IPS-15b (cell line): ENCODE results near the gene EGFLAM.

ENCODE experiments used
- H3K27me3 ChIP-seq: one replicate; pipeline ENCODE4 v1.6.1; 2013; ENCODE audit warnings: low read length; ENCODE audit not compliant: control insufficient read depth, insufficient read depth
- H3K36me3 ChIP-seq: one replicate; pipeline ENCODE4 v1.6.1; 2013; ENCODE audit warnings: low read length; ENCODE audit not compliant: control insufficient read depth, insufficient read depth
- H3K4me1 ChIP-seq: one replicate; pipeline ENCODE4 v1.6.1; 2013; ENCODE audit warnings: mild to moderate bottlenecking, low read length; ENCODE audit not compliant: control insufficient read depth, insufficient read depth
- H3K4me3 ChIP-seq: one replicate; pipeline ENCODE4 v1.5.1; 2013; ENCODE audit warnings: low read depth, low read length
- H3K9ac ChIP-seq: one replicate; pipeline ENCODE4 v1.6.1; 2013; ENCODE audit warnings: low read depth, mild to moderate bottlenecking, low read length
- H3K9me3 ChIP-seq: one replicate; pipeline ENCODE4 v1.6.1; 2013; ENCODE audit warnings: mild to moderate bottlenecking, low read length; ENCODE audit not compliant: control insufficient read depth, insufficient read depth

EGFLAM gene

DNA sequence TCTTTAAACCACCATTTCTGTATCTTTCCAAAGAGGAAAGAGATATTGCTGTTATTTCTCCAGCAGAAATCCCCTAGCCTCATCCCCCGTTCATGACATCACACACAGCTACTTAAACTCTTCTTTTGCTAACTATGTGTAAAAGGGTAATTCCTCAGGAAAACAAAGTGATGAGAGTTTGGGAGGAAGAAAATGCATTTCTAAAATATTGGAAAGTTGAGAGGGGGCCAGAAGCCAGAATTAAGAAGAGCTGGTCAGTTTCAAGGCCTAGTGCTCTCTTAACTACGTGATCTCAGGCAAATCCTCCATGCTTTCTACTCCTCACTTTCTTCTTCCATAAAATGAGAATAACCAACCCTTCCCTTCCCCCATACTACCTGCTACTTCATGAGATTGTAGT, 188.7 kb downstream of the EGFLAM start:
- Histone ChIP-seq H3K27me3 (no peaks in the 10 kb centered on the region), H3K4me1 (no peaks in the 10 kb centered on the region), H3K36me3 (no peaks in the 10 kb centered on the region), H3K9me3 (no peaks in the 10 kb centered on the region), H3K9ac (no peak overlapping the region), H3K4me3 (no peak overlapping the region)

- Histone ChIP-seq H3K4me3 (no peak overlapping the region), H3K27me3 (no peaks in the 10 kb centered on the region)
Observed at GRCh38 chr5:38447786-38448185, 189.4 kb downstream of the EGFLAM start.

DNA sequence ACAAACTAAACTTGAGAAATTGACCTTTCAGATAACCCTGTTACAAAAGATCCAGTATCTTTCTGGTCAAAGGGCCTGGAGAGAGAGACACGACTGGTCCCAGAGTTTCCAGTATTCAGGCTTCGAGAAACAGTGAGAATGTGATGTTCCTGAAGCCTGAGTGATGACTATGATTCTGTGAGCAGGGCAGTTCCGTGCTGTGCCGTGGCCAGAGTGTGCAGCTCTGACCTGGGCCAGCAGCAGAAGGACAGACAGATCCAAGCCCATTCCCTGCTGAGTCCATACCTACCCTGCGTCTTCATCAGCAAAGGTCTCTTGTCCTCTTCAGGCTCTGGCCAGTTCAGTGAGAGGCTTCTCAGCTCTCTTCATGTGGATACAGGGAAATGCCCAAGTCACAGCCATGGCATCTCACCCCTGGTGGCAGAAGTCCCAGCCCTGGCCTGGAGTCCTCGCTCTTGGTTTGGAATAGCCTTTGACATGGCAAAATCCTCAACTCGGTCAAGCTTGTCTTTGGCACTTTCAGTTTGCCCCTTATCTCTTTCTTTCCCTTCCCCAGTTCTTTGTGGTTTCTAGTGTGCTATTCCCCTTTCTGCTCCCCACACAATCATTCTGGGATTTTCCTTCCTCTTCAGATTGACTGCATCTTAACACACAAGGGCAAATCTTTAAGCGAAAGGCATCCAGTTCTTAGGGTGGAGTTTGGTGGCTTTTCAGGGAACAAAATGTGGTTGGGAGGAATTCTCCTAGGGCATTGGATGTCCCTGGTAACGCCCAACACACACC, 190.4 kb downstream of the EGFLAM start:
- Histone ChIP-seq H3K4me3 (no peak overlapping the region), H3K9me3 (no peaks in the 10 kb centered on the region), H3K9ac (no peak overlapping the region), H3K4me1 (no peaks in the 10 kb centered on the region), H3K27me3 (no peaks in the 10 kb centered on the region), H3K36me3 (no peaks in the 10 kb centered on the region)

More at GRCh38 chr5:38447786-38448185, 189.4 kb downstream of the EGFLAM start:
- no peak overlapping the region for H3K9ac ChIP-seq
- no peaks in the 10 kb centered on the region for H3K9me3 ChIP-seq
- no peaks in the 10 kb centered on the region for H3K36me3 ChIP-seq
- no peaks in the 10 kb centered on the region for H3K4me1 ChIP-seq

DNA sequence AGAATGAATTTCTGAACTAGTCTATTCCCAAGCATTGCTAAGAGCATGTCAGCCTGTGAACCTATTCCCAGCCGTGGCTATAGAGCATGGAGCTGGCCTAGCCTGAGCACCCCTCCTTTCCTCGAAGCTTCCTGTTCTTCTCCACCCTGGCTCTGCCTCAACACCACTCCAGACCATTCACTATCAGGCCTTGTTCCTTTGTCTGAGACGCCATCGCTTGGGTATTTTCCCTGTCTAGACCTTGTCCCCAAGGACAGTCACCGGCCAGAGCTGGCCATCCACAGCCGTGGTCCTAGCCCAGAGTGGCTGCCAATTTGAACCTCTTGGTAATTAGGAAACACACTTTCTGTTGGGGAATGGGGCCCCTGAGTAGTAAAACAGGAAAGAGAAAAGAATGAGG, 192.3 kb downstream of the EGFLAM start:
- no peak overlapping the region for H3K4me3 ChIP-seq
- H3K9me3 ChIP-seq = no peaks in the 10 kb centered on the region
- H3K4me1 ChIP-seq = no peaks in the 10 kb centered on the region
- H3K27me3 ChIP-seq = no peaks in the 10 kb centered on the region
- no peak overlapping the region for H3K9ac ChIP-seq
- H3K36me3 ChIP-seq = no peaks in the 10 kb centered on the region

- Histone ChIP-seq H3K9me3 (no peaks in the 10 kb centered on the region), H3K9ac (no peak overlapping the region), H3K27me3 (no peaks in the 10 kb centered on the region)
Observed at GRCh38 chr5:38451074-38451725, 192.8 kb downstream of the EGFLAM start.

GRCh38 chr5:38452201-38452600, 193.8 kb downstream of the EGFLAM start:
- no peak overlapping the region for H3K9ac ChIP-seq
- H3K4me1 ChIP-seq = no peaks in the 10 kb centered on the region
- H3K9me3 ChIP-seq = no peaks in the 10 kb centered on the region
- no peaks in the 10 kb centered on the region for H3K27me3 ChIP-seq
- H3K4me3 ChIP-seq = no peak overlapping the region
- H3K36me3 ChIP-seq = no peaks in the 10 kb centered on the region

More at GRCh38 chr5:38451074-38451725, 192.8 kb downstream of the EGFLAM start:
- Histone ChIP-seq H3K4me1 (no peaks in the 10 kb centered on the region), H3K36me3 (no peaks in the 10 kb centered on the region), H3K4me3 (no peak overlapping the region)

DNA sequence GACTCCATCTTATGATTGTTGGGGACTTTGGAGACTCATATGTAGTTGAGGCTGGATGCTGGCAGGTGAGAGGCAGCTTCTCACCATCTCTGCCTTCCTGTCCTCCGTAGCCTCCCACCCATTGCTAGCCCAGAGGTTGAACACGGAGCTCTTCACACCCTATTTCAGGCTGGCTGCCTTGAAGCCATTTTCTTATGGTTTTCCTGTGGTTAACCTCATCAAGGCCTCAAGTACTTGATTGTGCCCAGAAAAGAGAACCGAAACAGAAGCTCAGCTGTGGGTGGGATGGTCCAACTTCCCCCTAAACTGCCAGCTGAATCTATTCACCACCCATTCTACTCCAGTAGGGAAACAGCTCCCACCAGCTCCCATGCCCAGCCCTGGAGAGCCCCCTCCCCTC, 195.1 kb downstream of the EGFLAM start:
- Histone ChIP-seq H3K4me3 (no peak overlapping the region), H3K9ac (no peak overlapping the region), H3K27me3 (no peaks in the 10 kb centered on the region), H3K36me3 (no peaks in the 10 kb centered on the region), H3K4me1 (no peaks in the 10 kb centered on the region), H3K9me3 (no peaks in the 10 kb centered on the region)

GRCh38 chr5:38453921-38454320, 195.6 kb downstream of the EGFLAM start:
- H3K4me3 ChIP-seq = no peak overlapping the region
- no peak overlapping the region for H3K9ac ChIP-seq
- H3K4me1 ChIP-seq = no peaks in the 10 kb centered on the region
- no peaks in the 10 kb centered on the region for H3K9me3 ChIP-seq
- H3K36me3 ChIP-seq = no peaks in the 10 kb centered on the region
- no peaks in the 10 kb centered on the region for H3K27me3 ChIP-seq

DNA sequence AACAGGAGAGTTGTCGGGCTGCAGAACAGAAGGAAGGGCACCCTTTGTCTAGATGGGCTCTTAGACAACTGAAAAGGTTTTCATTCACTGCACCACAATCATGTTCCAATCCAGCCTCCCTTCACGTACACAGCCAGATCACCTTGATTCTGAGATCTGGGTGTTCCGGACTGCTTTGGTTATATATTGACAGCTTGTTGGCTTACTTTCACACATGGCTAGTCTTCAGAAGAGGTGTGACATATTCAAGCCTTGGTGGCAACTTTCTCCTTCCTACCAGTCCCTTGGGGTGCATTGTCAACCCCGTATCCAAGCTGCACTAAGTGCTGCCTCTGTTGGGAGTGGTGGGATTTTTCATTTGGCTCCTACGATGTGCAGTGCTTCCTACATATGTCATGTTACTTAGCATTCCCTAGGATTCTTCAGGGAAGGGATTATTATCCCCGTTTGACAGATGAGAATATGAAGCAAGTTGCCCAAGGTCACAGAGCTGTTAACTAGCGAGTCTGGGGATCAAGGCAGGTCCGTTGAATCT, 197.5 kb downstream of the EGFLAM start:
- Histone ChIP-seq H3K9ac (no peak overlapping the region), H3K4me1 (no peaks in the 10 kb centered on the region), H3K9me3 (no peaks in the 10 kb centered on the region), H3K36me3 (no peaks in the 10 kb centered on the region), H3K4me3 (no peak overlapping the region), H3K27me3 (no peaks in the 10 kb centered on the region)

GRCh38 chr5:38456657-38457399, 198.5 kb downstream of the EGFLAM start:
- Histone ChIP-seq H3K27me3 (no peaks in the 10 kb centered on the region), H3K36me3 (no peaks in the 10 kb centered on the region), H3K4me1 (no peaks in the 10 kb centered on the region), H3K4me3 (no peak overlapping the region), H3K9me3 (no peaks in the 10 kb centered on the region), H3K9ac (no peak overlapping the region)

DNA sequence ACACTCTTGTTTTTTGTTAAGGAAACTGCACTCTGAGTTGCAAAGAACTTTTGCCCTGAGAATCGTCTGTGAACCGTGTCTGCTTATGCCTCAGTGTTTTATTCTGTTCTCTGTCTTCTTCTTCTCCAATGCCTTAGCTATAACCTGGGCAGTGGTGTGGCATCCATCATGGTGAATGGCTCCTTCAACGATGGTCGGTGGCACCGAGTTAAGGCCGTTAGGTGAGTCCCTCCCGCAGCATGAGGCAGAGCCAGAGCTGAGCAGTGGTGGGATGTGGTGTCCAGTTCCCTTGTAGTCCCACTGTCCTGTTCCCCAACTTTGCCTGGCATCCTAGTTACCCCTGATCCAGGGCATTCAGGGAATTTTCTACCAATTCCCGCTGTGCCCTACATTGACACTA, 199.8 kb downstream of the EGFLAM start:
- Histone ChIP-seq H3K4me1 (no peaks in the 10 kb centered on the region), H3K4me3 (no peak overlapping the region), H3K9me3 (no peaks in the 10 kb centered on the region), H3K27me3 (no peaks in the 10 kb centered on the region), H3K9ac (no peak overlapping the region), H3K36me3 (no peaks in the 10 kb centered on the region)
